ENCODE results near the gene PRKCH. TPM values are rescaled to one million over a fixed set of nuclear protein-coding genes. Genes with fewer than 3 reads are reported as not detected.

The PRKCH gene
- total RNA-seq, 4 donors from 2014 or later = 17.9 to 105 (median 63.5) TPM

DNA sequence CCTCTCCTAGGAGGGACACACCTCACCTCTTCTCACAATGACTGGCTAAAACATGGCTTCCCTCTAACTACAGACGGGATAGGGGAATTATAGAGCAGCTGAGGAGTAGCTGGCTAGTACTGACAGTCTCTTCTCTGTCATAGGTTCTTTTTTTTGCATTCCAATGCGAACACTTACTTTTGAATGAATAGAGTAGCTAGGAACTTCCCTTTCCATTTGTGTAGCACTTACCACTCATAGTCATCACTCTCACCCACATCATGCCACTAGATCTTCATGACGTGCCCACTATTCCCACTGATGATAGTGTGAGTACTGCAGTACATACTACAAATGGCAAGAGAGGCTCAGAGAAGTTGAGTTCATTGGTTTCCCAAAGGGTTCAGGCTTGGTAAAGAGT, 230.0 kb downstream of the PRKCH start:
- Histone ChIP-seq H3K36me3 (no peaks in the 10 kb centered on the region), H3K9me3 (no peaks in the 10 kb centered on the region), H3K27ac (no peak overlapping the region), H3K4me1 (no peaks in the 10 kb centered on the region), H3K4me3 (no peak overlapping the region), H3K27me3 (no peaks in the 10 kb centered on the region)
- intact Hi-C loops (cut with DNase I; ENCODE audit: low total_unique reads) = no loop called here
- TF ChIP-seq, protein P1, sequence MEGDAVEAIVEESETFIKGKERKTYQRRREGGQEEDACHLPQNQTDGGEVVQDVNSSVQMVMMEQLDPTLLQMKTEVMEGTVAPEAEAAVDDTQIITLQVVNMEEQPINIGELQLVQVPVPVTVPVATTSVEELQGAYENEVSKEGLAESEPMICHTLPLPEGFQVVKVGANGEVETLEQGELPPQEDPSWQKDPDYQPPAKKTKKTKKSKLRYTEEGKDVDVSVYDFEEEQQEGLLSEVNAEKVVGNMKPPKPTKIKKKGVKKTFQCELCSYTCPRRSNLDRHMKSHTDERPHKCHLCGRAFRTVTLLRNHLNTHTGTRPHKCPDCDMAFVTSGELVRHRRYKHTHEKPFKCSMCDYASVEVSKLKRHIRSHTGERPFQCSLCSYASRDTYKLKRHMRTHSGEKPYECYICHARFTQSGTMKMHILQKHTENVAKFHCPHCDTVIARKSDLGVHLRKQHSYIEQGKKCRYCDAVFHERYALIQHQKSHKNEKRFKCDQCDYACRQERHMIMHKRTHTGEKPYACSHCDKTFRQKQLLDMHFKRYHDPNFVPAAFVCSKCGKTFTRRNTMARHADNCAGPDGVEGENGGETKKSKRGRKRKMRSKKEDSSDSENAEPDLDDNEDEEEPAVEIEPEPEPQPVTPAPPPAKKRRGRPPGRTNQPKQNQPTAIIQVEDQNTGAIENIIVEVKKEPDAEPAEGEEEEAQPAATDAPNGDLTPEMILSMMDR (IDR thresholded peaks at IDR 0.05) = no peak
- no peak for TF ChIP-seq POLR2A (IDR thresholded peaks at IDR 0.05)
- no peak for DNase-seq

DNA sequence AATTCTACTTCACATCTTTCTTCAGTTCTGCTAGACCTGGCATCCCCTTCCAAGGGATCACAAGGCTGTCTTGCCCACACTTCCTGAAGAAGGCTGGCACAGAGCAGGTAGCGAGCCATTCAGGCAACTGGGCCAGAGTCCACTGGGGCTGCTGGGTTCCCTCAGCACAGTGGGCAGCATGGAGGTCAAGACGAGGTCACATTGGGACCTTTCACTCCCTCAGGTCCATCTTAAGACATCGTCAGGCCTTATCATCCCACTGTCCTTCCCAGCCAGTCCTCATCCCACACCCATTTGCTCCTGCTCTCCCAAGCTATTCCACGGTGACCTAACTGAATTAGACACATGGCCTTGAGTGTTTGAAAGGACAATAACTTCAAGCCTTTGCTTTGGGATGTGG, 230.9 kb downstream of the PRKCH start:
- Histone ChIP-seq H3K36me3 (no peaks in the 10 kb centered on the region), H3K27ac (no peak overlapping the region), H3K9me3 (no peaks in the 10 kb centered on the region), H3K27me3 (no peaks in the 10 kb centered on the region), H3K4me3 (no peak overlapping the region), H3K4me1 (no peaks in the 10 kb centered on the region)
- no peak for DNase-seq
- intact Hi-C loops (cut with DNase I; ENCODE audit: low total_unique reads) = no loop called here
- no peak for TF ChIP-seq POLR2A (IDR thresholded peaks at IDR 0.05)
- TF ChIP-seq, protein P1 (IDR thresholded peaks at IDR 0.05) = no peak

DNA sequence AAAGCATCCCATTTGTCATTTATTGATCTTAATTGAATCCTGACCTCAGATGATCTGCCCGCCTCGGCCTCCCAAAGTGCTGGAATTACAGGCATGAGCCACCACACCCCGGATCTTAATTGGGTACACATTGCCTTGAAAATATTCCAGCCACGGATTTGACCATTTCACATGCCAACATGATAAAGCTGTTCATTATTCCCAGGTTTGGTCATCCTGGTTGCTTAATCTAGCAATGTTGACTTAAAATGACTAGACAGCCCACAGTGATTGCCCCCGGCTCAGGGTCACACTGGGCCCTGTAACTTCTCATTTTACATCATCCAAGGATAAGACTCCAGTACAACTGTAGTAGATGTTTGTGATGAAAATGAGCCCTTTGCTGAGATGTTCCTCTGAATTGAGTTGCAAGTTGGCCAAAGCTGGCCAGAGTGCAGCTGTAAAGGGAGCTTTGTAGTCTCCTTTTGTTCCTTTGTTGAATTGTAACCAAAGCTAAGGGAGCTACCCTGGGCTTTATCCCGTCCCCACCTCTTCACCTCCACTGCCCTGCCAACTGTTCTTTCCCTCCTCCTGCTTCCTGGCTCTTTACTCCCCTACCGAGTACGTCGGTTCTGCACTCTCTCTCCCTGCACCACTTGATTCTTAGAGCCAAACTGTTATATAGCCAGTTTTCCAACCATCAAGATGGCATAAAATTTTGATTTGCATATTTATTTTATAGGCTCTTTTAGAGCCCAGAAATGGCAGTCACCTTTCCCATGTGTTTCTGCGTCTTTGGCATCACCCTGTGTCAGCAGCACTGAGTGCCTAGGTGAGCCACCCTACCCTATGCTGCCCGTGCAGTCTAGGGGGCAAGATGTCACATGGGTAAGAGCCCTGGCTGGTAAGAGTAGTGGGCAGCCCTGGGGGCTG, 232.6 kb downstream of the PRKCH start:
- DNase-seq = no peak
- TF ChIP-seq, protein P1 (IDR thresholded peaks at IDR 0.05) = no peak
- no peak for TF ChIP-seq POLR2A (IDR thresholded peaks at IDR 0.05)
- no peaks in the 10 kb centered on the region for H3K36me3 ChIP-seq
- intact Hi-C loops (cut with DNase I; ENCODE audit: low total_unique reads) = no loop called here
- no peaks in the 10 kb centered on the region for H3K9me3 ChIP-seq
- no peak overlapping the region for H3K27ac ChIP-seq
- no peak overlapping the region for H3K4me3 ChIP-seq
- no peaks in the 10 kb centered on the region for H3K4me1 ChIP-seq
- H3K27me3 ChIP-seq = no peaks in the 10 kb centered on the region

DNA sequence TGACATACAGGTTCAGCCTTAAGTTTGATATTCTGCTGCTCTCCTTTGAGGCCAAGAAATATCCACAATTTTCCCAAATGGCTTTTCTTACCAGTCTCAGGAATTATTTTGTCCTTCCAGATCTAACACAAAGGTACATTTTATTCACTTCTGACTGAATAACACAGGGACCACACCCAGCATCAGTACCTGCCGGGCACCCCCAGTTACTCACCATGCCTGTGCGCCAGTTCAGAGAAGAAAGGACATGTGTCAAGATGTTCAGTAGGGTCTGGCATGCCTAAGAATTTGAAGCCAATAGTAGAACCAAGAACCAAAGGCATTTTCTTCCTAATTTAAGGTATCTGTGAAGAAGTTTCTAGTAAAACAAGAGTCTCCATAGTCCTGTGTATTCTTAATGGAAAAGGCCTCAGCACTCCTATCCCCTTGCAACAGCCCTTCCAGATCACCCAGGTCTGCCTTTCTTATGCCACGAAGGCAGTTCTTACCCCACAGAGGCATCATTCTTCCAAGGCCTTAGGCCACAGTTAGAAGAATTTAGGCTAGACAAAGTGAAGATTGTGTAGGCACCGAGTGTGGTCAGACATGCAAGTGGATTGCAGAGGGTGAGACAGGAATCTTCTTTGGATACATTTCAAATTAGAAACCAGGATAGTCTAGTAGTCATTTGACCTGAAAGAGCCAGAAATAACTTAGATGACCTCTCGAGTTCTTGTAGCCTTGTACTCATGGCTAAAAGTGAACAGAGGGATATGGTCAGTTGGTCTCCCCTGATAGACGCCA, 233.9 kb downstream of the PRKCH start:
- intact Hi-C loops (cut with DNase I; ENCODE audit: low total_unique reads) = no loop called here
- no peak for DNase-seq
- no peak overlapping the region for H3K27ac ChIP-seq

More for the DNA sequence above, 233.9 kb downstream of the PRKCH start:
- Histone ChIP-seq H3K4me1 (no peaks in the 10 kb centered on the region), H3K27me3 (no peaks in the 10 kb centered on the region), H3K36me3 (no peaks in the 10 kb centered on the region), H3K4me3 (no peak overlapping the region), H3K9me3 (no peaks in the 10 kb centered on the region)
- TF ChIP-seq, protein P1 (IDR thresholded peaks at IDR 0.05) = no peak
- TF ChIP-seq POLR2A (IDR thresholded peaks at IDR 0.05) = no peak
